Measurements from ENCODE around the gene ASF1B.

The ASF1B gene

GRCh38 chr19:14167576-14168138 is 31.3 kb upstream of the ASF1B start:
- TF ChIP-seq TAF1 (IDR thresholded peaks at IDR 0.05; ENCODE audit: low read depth) = no peak

GRCh38 chr19:14166999-14167575 is 30.7 kb upstream of the ASF1B start:
- TF ChIP-seq CREB1 (IDR thresholded peaks at IDR 0.05; ENCODE audit: low read depth) (no peak), ZBTB7A (IDR thresholded peaks at IDR 0.05; ENCODE audit: low read depth) (no peak), NFIC (IDR thresholded peaks at IDR 0.05) (no peak), FOXM1 (IDR thresholded peaks at IDR 0.05; ENCODE audit: borderline replicate concordance, low read depth) (no peak), RAD21 (IDR thresholded peaks at IDR 0.05; ENCODE audit: low read depth) (no peak), TEAD4 (IDR thresholded peaks at IDR 0.05) (no peak), REST (IDR thresholded peaks at IDR 0.05; ENCODE audit: low read depth) (no peak), USF1 (IDR thresholded peaks at IDR 0.05) (no peak)

- TF ChIP-seq CEBPB (IDR thresholded peaks at IDR 0.05) = no peak
- no peak for TF ChIP-seq EGR1 (IDR thresholded peaks at IDR 0.05)
- no peak for TF ChIP-seq EP300 (IDR thresholded peaks at IDR 0.05; ENCODE audit: borderline replicate concordance)
- no peak for TF ChIP-seq CREB1 (IDR thresholded peaks at IDR 0.05; ENCODE audit: low read depth)
- no peak for TF ChIP-seq YY1 (IDR thresholded peaks at IDR 0.05; ENCODE audit: low read depth)
- TF ChIP-seq USF1 (IDR thresholded peaks at IDR 0.05) = no peak
- no peak for TF ChIP-seq TEAD4 (IDR thresholded peaks at IDR 0.05)
- no peak for TF ChIP-seq TCF12 (IDR thresholded peaks at IDR 0.05; ENCODE audit: low read depth)
- no peak for TF ChIP-seq ZBTB7A (IDR thresholded peaks at IDR 0.05; ENCODE audit: low read depth)
- TF ChIP-seq FOXM1 (IDR thresholded peaks at IDR 0.05; ENCODE audit: borderline replicate concordance, low read depth) = no peak
- no peak for TF ChIP-seq REST (IDR thresholded peaks at IDR 0.05; ENCODE audit: low read depth)
Observed at GRCh38 chr19:14165990-14166830, 29.8 kb upstream of the ASF1B start.

GRCh38 chr19:14164724-14165493 is 28.5 kb upstream of the ASF1B start:
- no peak for TF ChIP-seq YY1 (IDR thresholded peaks at IDR 0.05; ENCODE audit: low read depth)

- TF ChIP-seq USF1 (IDR thresholded peaks at IDR 0.05) (no peak), MAX (IDR thresholded peaks at IDR 0.05) (no peak), CREB1 (IDR thresholded peaks at IDR 0.05; ENCODE audit: low read depth) (no peak), ZBTB7A (IDR thresholded peaks at IDR 0.05; ENCODE audit: low read depth) (no peak), NFIC (IDR thresholded peaks at IDR 0.05) (no peak), EP300 (IDR thresholded peaks at IDR 0.05; ENCODE audit: borderline replicate concordance) (no peak), CEBPB (IDR thresholded peaks at IDR 0.05) (no peak), YY1 (IDR thresholded peaks at IDR 0.05; ENCODE audit: low read depth) (no peak), TCF12 (IDR thresholded peaks at IDR 0.05; ENCODE audit: low read depth) (no peak), TEAD4 (IDR thresholded peaks at IDR 0.05) (no peak), REST (IDR thresholded peaks at IDR 0.05; ENCODE audit: low read depth) (no peak), EGR1 (IDR thresholded peaks at IDR 0.05) (no peak), RAD21 (IDR thresholded peaks at IDR 0.05; ENCODE audit: low read depth) (no peak)
Observed at GRCh38 chr19:14164082-14164481, 27.7 kb upstream of the ASF1B start.
